GM21619 (cell line): ENCODE results near the gene HOMER3.

Source experiments
- ATAC-seq: cut with Tn5 transposase; IDR thresholded peaks from one replicate; pipeline ENCODE4 v1.9.1; 2021; ENCODE audit not compliant: unreplicated experiment

HOMER3 gene

GRCh38 chr19:18940769-18941627 is at the start of gene HOMER3:
Gene HOMER3, minus strand, starts transcription at chr19:18941217. Its CDS starts 2,235 bp downstream, at chr19:18938982.
- no peak for ATAC-seq

GRCh38 chr19:18990128-18990708 is 49.2 kb upstream of the HOMER3 start:
- no peak for ATAC-seq

DNA sequence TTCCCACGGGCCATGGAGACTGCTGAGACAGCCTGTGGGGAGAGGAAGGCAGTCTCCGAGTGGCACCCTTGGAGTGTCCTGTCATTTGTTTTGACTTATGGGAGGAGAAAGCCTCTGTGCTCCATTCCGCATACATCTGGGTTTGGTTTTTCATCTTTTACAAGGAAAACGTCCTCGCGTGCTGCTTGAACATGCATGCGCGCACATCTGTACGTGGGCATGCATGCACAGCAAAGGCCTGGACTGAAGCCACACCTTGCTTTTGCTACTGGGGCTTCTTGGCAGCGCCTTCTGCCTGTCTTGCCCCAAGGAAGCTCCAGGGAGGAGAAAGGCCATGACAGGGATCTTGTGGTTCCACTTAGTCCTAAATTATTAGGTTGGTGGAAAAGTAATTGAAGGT is 48.3 kb upstream of the HOMER3 start:
- ATAC-seq = no peak

- ATAC-seq = no peak
Observed at GRCh38 chr19:18987456-18987855, 46.4 kb upstream of the HOMER3 start.

DNA sequence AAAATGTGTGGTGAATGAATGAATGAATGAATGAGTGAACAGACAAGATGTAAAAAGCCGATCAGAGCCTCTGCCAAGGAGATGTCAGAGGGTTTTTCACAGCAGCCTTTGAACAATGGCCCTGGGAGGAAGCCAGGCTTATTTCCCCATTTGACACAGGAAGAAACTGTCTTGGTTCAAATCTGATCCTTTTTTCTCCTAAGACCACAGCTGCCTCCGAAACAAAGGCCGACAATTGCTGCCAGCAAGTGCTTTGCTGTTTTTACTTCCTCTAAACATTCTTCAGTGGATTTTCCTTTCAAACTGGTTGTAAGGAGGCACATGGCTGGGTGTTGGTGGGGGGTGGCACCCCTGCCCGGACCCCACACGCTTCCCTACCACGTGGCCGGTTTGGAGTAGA is 44.2 kb upstream of the HOMER3 start:
- ATAC-seq = no peak

DNA sequence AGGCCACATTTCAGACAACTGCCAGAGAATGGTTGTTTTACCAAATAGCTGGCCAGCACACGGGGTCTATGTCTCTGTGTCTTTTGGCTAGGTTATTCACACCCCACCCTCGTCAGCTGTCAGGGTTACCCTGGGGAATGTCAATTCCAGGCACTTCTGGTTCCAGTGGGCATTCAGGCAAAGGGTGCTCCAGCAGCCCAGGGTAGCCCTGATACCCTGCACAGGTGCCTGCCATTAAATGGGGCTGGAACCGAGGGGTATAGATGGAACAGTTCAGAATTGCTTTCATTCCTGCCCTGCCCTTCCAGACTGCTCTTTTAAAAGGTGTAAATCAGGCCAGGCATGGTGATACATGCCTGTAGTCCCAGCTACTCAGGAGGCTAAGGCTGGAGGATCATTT is 43.2 kb upstream of the HOMER3 start:
- ATAC-seq = no peak

GRCh38 chr19:18982669-18983068 is 41.7 kb upstream of the HOMER3 start:
- ATAC-seq = no peak

DNA sequence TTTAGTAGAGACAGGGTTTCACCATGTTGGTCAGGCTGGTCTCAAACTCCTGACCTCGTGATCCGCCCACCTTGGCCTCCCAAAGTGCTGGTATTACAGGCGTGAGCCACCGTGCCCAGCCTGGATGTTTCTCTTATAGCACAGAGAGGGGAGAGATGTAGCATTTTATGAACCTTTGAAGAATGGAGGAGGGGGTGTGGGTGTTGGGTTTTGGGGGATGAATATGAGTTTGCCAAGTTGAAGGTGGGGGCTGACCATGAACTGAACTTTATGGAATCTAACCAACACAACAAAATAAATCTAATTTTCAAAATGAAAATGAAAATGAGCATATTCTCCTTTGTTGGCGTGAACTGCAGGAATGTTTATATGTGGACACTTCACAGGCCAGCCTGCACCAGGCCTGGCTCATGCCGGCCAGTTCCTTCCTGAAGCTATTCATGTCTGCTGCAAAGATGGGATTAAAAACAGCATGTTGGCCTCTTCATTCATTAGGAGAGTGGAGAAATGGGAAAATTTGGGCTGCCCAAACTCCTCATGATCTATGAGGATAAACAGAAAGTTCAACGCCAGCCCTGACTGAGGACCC is 39.5 kb upstream of the HOMER3 start:
- ATAC-seq = no peak

- ATAC-seq = no peak
Observed at GRCh38 chr19:18978616-18979015, 37.6 kb upstream of the HOMER3 start.

- ATAC-seq = no peak
Observed at GRCh38 chr19:18975869-18976268, 34.9 kb upstream of the HOMER3 start.

DNA sequence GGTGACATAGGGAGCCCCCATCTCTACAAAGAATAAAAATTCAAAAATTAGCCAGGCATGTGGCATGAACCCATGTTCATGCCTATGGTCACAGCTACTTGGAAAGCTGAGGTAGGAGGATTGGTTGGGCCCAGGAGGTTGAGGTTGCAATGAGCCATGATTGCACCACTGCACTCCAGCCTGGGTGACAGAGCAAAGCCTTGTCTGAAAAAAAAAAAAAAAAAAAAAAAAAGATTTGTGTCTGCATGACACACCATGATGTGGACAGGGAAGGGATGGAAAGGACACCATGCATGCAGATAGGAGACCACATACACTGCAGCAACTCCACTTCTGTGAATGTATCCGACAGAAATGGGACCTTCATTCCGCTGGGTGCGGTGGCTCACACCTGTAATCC is 34.0 kb upstream of the HOMER3 start:
- ATAC-seq = no peak

GRCh38 chr19:18972851-18973250 is 31.8 kb upstream of the HOMER3 start:
- ATAC-seq = no peak

- ATAC-seq = no peak
Observed at GRCh38 chr19:18972301-18972811, 31.3 kb upstream of the HOMER3 start.

DNA sequence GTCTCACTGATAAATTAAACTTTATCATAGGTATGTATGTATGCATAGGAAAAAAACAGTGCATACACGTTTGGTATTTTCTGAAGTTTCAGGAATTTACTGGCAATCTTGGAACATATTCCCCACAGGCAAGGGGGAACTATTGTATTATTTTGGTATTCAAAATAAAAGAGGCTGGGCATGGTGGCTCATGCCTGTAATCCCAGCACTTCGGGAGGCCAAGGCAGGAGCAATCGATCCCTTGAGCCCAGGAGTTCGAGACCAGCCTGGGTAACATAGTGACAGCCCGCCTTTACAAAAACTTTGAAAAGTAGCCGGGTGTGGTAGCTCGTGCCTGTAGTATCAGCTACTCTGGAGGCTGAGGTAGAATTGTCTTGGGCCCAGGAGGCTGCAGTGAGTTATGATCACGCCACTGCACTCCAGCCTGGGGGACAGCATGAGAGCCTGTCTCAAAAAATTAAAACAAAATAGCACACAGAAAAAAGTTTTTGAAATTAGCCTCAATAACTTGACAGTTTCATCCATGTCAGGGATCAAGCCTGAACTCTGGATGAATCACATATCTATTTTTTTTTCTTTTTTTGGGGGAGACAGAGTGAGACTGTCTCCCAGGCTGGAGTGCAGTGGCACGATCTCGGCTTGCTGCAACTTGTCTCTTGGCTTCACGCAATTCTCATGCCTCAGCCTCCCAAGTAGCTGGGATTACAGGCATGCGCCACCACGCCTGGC is 29.1 kb upstream of the HOMER3 start:
- no peak for ATAC-seq

DNA sequence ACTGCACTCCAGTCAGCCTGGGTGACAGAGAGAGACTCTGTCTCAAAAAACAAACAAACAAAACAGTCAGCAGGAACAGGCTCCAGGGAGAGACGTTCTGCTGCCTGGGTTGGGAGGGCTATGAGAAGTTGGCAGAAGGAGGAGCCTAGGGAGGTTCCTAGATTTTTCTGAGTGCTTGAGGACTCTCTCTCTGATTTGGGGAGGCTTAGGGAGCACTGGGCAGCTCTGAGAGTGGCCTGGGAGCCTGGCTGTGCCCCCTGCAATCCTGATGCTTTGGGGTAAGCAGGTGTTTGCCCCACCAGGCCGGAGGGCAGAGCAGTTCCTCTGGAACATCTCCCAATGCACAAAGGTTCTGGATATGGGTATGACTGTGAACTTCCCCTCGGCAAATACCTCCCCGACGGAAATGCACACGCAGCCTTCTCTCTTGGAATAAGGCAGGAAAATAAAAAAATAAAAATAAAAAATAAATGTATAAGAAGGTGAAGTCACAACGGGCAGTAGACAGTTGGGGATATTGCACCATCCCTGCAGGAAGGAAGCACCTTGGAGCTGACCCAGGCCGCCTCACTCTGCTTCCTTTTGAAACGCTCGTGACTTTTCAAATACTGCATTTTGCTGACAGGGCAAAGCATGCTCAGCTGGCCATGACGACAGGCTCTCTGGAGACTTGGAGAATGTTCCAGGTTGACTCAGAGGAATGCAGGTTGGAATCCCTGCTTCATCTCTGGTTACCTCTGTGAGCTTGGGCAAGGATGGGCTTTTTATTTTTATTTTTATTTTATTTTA is 26.5 kb upstream of the HOMER3 start:
- ATAC-seq = no peak

- ATAC-seq = no peak
Observed at GRCh38 chr19:18966307-18966706, 25.3 kb upstream of the HOMER3 start.

GRCh38 chr19:18964121-18964520 is 23.1 kb upstream of the HOMER3 start:
- no peak for ATAC-seq

- ATAC-seq = no peak
Observed at GRCh38 chr19:18961767-18962620, 21.0 kb upstream of the HOMER3 start.

DNA sequence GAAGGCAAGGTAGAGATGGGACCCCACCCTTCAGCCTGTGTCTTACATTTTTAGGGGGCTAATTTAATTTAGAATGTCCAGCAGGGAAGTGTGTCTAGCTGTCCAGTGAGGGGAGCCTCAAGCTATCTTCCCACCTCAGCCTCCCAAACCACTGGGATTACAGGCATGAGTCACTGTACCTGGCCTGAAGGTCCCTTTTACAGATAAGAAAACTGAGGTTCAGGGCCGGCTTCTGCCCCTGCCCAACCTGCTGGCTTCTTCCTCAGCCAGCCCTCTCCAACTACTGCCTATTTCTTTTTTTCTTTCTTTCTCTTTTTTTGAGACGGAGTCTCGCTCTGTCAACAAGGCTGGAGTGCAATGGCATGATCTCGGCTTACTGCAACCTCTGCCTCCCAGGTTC is 19.4 kb upstream of the HOMER3 start:
- ATAC-seq = no peak

DNA sequence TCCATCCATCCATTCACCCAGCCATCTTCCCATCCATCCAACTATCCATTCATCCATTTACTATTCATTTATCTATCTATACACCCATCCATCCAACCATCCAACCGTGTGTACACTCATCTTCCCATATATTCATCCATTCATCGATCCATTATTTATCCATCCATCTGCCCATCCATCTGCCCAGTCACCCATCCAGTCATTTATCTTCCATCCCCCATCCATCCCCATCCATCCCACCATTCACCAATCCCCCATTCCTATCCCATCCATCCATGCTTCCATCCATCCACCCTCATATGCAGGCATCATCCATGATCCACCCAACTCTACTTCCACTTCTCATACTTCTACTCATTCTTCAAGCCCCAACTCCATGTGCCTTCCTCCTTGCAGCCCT is 14.0 kb upstream of the HOMER3 start:
- no peak for ATAC-seq
